ENCODE results near the gene INO80B.
"Not testable (repeated sequence)": the region's sequence is repeated elsewhere in the genome, so short reads cannot be mapped to it uniquely, and the experiment has no call there.

Gene INO80B

GRCh38 chr2:74472086-74472944, 17.4 kb downstream of the INO80B start, which contains the start of gene MRPL53:
TSS of gene MRPL53 (minus strand) at chr2:74472680. CDS start at chr2:74472660, 20 bp downstream.
- peak; percentile 90 for FAIRE-seq
- peak; percentile 82 for DNase-seq (ENCODE audit: insufficient read length, low spot score)

GRCh38 chr2:74472945-74473258, 18.0 kb downstream of the INO80B start:
- FAIRE-seq (no peak), DNase-seq (ENCODE audit: insufficient read length, low spot score) (no peak)

DNA sequence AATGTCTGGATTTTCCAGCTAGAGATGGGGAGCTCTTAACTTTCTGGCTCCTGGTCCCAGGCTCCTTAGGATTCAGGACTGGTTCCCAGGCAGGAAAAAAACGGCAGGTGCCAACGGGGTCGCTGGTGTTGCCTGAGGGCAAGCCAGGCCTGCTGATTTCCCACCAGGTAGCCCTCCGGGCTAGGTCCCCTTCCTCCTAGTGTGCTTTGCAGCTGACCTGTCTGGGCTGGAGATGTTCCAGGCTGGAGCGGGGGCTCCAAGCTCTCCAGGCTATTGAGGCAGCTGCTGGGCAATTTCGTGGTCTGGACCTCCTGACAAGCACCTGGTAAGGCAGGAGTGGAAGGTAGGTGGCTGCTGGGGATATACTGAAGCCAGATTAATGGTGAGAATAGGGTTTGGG, 19.6 kb downstream of the INO80B start:
- FAIRE-seq (no peak), DNase-seq (ENCODE audit: insufficient read length, low spot score) (no peak)

DNA sequence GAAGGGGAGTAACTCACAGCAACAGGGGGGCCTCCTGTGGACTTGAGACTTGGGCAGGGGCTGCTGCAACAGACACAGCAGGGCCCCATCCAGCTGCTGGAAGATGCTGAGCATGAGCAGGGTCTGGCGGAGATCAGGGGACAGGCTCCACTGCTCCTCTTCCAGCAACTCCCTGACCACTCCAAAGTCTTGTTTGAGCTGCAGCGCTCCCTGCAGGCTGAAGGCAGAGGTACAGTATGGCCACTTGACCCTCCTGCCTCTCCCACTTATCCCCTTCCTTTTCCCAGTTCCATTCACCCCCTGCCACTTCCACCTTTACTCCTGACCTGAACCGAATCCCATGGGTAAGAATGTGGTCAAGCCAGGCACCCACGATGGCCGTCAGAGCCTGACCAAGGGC, 20.0 kb downstream of the INO80B start:
- FAIRE-seq = no peak
- no peak for DNase-seq (ENCODE audit: insufficient read length, low spot score)

- no peak for FAIRE-seq
- DNase-seq (ENCODE audit: insufficient read length, low spot score) = no peak
Observed at GRCh38 chr2:74481431-74481830, 26.5 kb downstream of the INO80B start.

DNA sequence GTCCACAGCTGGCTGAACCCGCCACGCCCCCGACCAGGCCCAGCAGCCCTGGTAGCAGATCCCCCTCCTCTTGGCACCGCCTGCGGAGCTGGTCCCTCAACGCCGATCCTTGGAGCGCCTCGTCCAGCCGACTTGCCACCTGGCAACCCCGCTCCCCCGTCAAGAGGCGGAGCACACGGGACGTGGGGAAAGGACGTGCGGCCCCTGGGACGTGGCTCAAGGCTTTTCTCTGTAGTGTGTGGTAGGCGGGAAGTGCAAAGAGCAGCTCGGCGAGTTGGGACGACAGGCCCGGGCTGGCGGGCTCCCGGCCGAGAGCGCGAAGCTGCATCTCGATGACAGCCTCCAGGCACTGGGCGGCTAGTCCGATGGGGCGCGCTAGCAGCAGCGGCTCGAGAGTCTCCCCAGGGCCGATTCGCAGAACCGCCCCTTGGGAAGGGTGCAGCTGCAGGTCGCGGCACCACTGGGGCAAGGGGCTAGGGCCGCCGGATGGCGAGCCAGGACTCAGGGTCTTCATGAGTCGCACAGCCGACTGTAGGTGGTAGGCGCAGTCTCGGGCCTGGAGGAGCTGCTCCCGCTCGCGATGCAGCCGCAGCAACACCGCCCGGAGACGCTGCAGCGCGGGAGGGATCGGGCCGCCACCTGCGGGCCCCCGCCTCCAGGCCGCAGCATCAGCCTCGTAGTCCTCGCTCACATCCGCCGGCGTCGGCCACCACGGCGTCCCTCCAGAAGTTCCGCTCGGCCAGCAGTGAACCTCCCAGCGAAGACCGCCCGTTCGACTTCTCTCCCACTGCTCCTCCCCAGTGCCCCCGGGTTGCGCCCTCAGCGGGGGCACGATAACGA, 27.3 kb downstream of the INO80B start:
- DNase-seq (ENCODE audit: insufficient read length, low spot score) = peak; percentile 50
- no peak for FAIRE-seq

GRCh38 chr2:74482801-74483674, 28.2 kb downstream of the INO80B start, which contains the start of the genes CCDC142 and TTC31:
TSS of gene CCDC142 (minus strand) at chr2:74482998. CDS start at chr2:74482837, 161 bp downstream.
TSS of gene TTC31 (plus strand) at chr2:74483081. CDS start at chr2:74483096, 15 bp downstream.
- DNase-seq (ENCODE audit: insufficient read length, low spot score) (peak; percentile 96), FAIRE-seq (peak; percentile 86)

- not testable (repeated sequence) for FAIRE-seq; DNase-seq (ENCODE audit: insufficient read length, low spot score)
Observed at GRCh38 chr2:74483675-74484164, 28.8 kb downstream of the INO80B start.

- no peak for FAIRE-seq
- no peak for DNase-seq (ENCODE audit: insufficient read length, low spot score)
Observed at GRCh38 chr2:74486141-74486540, 31.3 kb downstream of the INO80B start.

GRCh38 chr2:74488643-74489481, 34.0 kb downstream of the INO80B start:
- FAIRE-seq (no peak), DNase-seq (ENCODE audit: insufficient read length, low spot score) (no peak)

GRCh38 chr2:74489906-74490305, 35.0 kb downstream of the INO80B start:
- no peak for FAIRE-seq
- no peak for DNase-seq (ENCODE audit: insufficient read length, low spot score)

DNA sequence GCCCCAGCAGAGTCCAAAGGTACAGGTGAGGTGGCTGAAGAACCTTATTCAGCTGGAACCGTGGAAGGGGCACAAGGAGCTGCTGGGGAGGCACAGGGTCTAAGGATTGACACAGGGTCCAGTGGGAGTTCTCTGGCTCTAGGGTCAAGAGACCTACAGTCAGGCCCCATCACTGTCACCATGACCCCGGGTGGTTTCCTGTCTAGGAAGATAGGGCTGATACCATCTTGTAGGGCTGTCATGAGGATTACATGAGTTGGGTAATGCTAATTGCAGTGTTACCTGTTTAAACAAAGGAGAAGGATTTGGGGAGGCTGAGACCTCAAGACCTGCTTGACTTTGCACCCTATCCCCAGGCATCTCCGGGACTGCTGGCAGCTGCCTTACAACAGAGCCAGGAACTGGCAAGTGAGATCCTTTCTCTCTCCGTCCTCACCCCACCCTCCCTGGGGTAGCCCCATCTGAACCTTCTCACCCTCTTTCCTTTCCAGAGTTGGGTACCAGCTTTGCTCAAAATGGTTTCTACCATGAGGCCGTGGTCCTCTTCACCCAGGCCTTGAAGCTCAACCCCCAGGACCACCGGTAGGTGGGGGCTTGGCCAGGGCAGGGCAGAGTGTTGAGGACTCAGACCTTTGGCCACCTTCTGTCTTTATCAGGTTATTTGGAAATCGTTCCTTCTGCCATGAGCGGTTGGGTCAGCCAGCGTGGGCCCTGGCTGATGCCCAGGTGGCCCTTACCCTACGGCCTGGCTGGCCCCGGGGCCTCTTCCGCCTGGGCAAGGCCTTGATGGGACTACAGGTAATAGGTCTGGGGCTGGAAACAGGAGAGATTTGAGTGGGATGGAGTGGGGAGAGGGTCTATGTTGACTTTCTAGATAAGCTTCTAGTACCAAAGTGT, 37.0 kb downstream of the INO80B start:
- DNase-seq (ENCODE audit: insufficient read length, low spot score) = no peak
- FAIRE-seq = no peak

DNA sequence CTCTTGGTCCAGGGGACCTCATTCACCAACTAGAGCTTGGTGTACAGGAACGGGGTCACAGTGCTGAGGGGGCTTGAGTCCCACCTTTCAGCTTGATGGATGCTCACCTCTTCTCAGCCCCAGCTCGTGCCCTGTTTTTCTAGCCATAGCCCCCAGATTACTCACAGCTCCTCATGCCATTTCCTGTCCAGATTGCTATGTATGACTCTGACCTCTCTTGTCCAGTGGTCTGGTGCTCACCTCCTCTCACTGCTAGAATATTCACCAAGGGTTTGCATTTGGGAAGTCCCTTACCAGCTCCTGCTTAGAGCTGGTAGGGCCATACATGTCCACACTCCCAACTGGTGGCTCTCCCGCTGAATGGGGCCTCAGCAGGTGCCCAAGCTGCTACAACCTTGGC, 38.7 kb downstream of the INO80B start:
- FAIRE-seq (no peak), DNase-seq (ENCODE audit: insufficient read length, low spot score) (no peak)

GRCh38 chr2:74495440-74495839, 40.6 kb downstream of the INO80B start:
- FAIRE-seq (no peak), DNase-seq (ENCODE audit: insufficient read length, low spot score) (no peak)

DNA sequence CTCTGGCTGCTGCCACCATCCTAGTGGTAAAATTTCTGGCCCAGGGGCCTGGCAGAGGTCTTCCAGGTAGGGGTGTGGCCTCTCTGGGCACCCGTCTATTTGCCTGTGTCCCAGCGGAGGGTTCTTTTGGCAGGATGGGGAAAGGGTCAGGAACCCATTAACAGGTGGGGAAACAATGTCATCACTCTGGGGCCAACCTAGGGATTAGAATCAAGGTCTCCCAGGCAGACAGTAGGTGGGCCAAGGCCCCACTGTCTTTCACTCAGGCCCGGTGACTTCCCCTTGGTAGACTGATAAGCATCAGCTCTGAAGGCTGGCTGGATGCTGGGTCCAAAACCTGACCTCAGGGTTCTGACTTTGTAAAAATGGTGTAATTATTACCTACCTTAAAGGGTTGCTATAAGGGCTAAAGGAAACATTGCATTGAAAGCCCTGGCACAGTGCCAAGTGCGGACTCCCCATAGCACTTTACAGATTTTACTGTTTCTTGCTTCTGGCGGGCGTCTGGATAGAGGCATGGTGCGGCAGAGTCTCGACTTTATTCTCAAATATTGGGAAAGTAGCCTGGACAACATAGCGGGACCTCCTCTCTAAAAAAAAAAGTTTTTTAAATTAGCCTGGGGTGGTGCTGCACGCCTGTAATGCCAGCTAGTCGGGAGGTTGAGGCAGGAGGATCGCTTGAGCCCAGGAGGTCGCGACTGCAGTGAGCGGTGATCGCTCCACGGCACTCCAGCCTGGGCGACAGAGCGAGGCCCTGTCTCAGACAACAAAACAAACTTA, 42.3 kb downstream of the INO80B start:
- DNase-seq (ENCODE audit: insufficient read length, low spot score) = no peak
- no peak for FAIRE-seq

GRCh38 chr2:74497777-74498499, 43.1 kb downstream of the INO80B start:
- FAIRE-seq = no peak

More at GRCh38 chr2:74497777-74498499, 43.1 kb downstream of the INO80B start:
- no peak for DNase-seq (ENCODE audit: insufficient read length, low spot score)
